Tibial nerve (tissue), 4 donors: ENCODE results near the gene RAB4A. TPM values are rescaled to one million over a fixed set of nuclear protein-coding genes. Genes with fewer than 3 reads are reported as not detected.

Source experiments
- DNase-seq, 2 donors: peaks; one replicate each; pipeline ENCODE4 v3.0.0-alpha.2; 2019; ENCODE audit warnings: low spot score in 2 of 2
- H3K27ac ChIP-seq, 4 donors: fragments of 200-600 bp; sonication (generic) in 3 of 4; one replicate each; pipeline ENCODE4 v1.5.1; 2017 to 2019; ENCODE audit warnings: mild to moderate bottlenecking in 1 of 4
- H3K27me3 ChIP-seq, 2 donors: fragments of 200-600 bp; sonication (generic) in 1 of 2; one replicate each; pipeline versions ENCODE4 v1.5.1 to v1.6.0; 2017 to 2019
- H3K36me3 ChIP-seq, 3 donors: fragments of 200-600 bp; sonication (generic); one replicate each; pipeline ENCODE4 v1.5.1; 2018 to 2019
- H3K4me1 ChIP-seq, 4 donors: fragments of 200-600 bp; sonication (generic) in 3 of 4; one replicate each; pipeline ENCODE4 v1.5.1; 2017 to 2019
- H3K4me3 ChIP-seq, 4 donors: fragments of 200-600 bp; sonication (generic) in 3 of 4; one replicate each; pipeline ENCODE4 v1.5.1; 2017 to 2019; ENCODE audit warnings: mild to moderate bottlenecking in 1 of 4, moderate library complexity in 1 of 4
- H3K9me3 ChIP-seq, 4 donors: fragments of 200-600 bp; sonication (generic) in 3 of 4; one replicate each; pipeline ENCODE4 v1.5.1; 2017 to 2019
- EP300 ChIP-seq, 2 donors: sonication (generic); formaldehyde crosslinking; IDR thresholded peaks; one replicate each; pipeline ENCODE4 v1.6.1; 2017; ENCODE audit warnings: antibody characterized with exemption in 2 of 2, mild to moderate bottlenecking in 1 of 2
- POLR2A ChIP-seq, 2 donors: fragments of 450-650 bp; IDR thresholded peaks; one replicate each; pipeline ENCODE4 v1.6.1; 2017; ENCODE audit warnings: antibody characterized with exemption in 2 of 2, mild to moderate bottlenecking in 2 of 2, moderate library complexity in 2 of 2
- WGBS, 2 donors: methylation state at CpG; one replicate each; pipeline ENCODE4 v1.1.5; 2018; 5-methylcytosine and 5-hydroxymethylcytosine counted together
- total RNA-seq, 4 donors: library from RNA; depleted of rRNA; stranded (reverse); fragments of >200 nt; gene quantifications; one replicate each; pipeline ENCODE4 v1.1.0, GENCODE V29; 2016
- TF ChIP-seq, protein P1 (sequence below), 5 experiments: fragments of 200-600 bp in 3 of 5; fragments of 450-650 bp in 2 of 5; sonication (generic) in 3 of 5; IDR thresholded peaks; one replicate each; pipeline ENCODE4 v1.5.1; 2016 to 2019; ENCODE audit warnings: antibody characterized with exemption in 5 of 5, mild to moderate bottlenecking in 3 of 5, moderate library complexity in 2 of 5

The RAB4A gene
- total RNA-seq, 4 donors from 2014 or later = 16.2 to 41.3 (median 31.2) TPM

DNA sequence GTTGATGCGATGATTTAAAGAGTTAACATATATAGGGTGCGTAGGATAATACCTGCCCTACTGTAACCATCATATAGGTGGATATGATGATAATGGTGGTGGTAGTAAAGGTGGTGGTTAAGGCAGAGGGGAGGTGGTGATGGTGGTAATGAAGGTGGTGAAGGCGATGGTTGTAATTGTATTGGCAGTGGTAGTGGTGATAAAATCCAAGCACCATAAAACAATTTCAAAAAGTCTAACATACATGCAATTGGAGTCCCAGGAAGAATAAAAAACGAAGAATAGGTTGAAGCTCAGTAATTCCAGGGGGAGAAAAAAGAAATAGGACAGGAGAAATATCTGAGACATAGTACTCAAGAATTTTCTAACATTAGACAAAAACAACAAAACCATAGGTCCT, 27.3 kb upstream of the RAB4A start:
- Histone ChIP-seq H3K4me1 (peaks cover 0 to 8% (median 0%) of the 10 kb centered on the region in 4 donors), H3K36me3 (no peaks in the 10 kb centered on the region), H3K4me3 (no peak overlapping the region), H3K27me3 (no peaks in the 10 kb centered on the region), H3K9me3 (peaks cover 0 to 24% (median 6%) of the 10 kb centered on the region in 4 donors), H3K27ac (no peak overlapping the region)
- TF ChIP-seq, protein P1, sequence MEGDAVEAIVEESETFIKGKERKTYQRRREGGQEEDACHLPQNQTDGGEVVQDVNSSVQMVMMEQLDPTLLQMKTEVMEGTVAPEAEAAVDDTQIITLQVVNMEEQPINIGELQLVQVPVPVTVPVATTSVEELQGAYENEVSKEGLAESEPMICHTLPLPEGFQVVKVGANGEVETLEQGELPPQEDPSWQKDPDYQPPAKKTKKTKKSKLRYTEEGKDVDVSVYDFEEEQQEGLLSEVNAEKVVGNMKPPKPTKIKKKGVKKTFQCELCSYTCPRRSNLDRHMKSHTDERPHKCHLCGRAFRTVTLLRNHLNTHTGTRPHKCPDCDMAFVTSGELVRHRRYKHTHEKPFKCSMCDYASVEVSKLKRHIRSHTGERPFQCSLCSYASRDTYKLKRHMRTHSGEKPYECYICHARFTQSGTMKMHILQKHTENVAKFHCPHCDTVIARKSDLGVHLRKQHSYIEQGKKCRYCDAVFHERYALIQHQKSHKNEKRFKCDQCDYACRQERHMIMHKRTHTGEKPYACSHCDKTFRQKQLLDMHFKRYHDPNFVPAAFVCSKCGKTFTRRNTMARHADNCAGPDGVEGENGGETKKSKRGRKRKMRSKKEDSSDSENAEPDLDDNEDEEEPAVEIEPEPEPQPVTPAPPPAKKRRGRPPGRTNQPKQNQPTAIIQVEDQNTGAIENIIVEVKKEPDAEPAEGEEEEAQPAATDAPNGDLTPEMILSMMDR (IDR thresholded peaks at IDR 0.05) = no peak
- no peak for TF ChIP-seq POLR2A (IDR thresholded peaks at IDR 0.05)
- TF ChIP-seq EP300 (IDR thresholded peaks at IDR 0.05) = no peak
- DNase-seq = no peak
- WGBS, 2 donors = 90 to 96% methylated on average over 4 of the region's 4 CpGs

DNA sequence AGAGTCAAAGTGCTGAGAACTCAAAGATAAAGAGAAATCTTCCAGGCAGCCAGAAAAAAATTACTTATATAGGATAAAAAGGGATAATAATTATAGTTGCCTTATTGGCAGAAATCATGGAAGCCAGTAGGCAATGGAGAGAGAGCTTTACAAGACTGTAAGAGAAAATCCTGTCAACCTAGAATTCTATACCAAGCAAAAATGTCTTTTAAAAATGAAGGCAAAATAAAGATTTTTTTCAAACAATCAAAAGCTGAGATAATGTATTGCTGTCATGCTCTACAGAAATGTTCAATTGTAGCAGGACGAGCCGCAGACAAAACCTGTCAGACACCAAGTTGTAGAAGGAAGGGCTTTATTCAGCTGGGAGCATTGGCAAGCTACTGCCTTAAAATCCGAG, 26.8 kb upstream of the RAB4A start:
- DNase-seq = no peak
- Histone ChIP-seq H3K27ac (no peak overlapping the region), H3K4me3 (no peak overlapping the region), H3K9me3 (peaks cover 0 to 24% (median 6%) of the 10 kb centered on the region in 4 donors), H3K36me3 (no peaks in the 10 kb centered on the region), H3K4me1 (peaks cover 0 to 10% (median 0%) of the 10 kb centered on the region in 4 donors), H3K27me3 (no peaks in the 10 kb centered on the region)
- 91 to 98% methylated on average over 3 of the region's 3 CpGs for WGBS, 2 donors
- TF ChIP-seq EP300 (IDR thresholded peaks at IDR 0.05) = no peak

DNA sequence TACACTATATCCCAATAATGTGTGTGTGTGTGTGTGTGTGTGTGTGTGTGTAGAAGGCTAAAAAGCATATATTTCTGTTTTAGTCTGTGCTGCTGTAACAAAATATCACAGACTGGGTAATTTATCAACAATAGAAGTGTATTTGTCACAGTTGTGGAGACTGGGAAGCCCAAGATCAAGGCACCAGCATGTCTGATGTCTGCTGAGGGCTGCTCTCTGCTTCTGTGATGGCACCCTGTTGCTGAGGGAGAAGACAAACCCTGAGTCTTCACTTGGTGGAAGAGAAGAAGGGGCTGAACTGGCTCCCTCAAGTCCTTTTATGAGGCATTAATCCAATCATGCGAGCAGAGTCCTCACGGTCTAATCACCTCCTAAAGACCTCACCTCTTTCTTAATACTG, 23.0 kb upstream of the RAB4A start:
- Histone ChIP-seq H3K4me3 (no peak overlapping the region), H3K4me1 (peaks cover 0 to 42% (median 4%) of the 10 kb centered on the region in 4 donors), H3K27ac (no peak overlapping the region), H3K36me3 (no peaks in the 10 kb centered on the region), H3K9me3 (peaks cover 0 to 20% (median 6%) of the 10 kb centered on the region in 4 donors), H3K27me3 (no peaks in the 10 kb centered on the region)
- 95 to 97% methylated on average over 2 of the region's 2 CpGs for WGBS, 2 donors
- no peak for DNase-seq
- TF ChIP-seq EP300 (IDR thresholded peaks at IDR 0.05) = no peak
- no peak for TF ChIP-seq POLR2A (IDR thresholded peaks at IDR 0.05)
- TF ChIP-seq, protein P1 (IDR thresholded peaks at IDR 0.05) = no peak

DNA sequence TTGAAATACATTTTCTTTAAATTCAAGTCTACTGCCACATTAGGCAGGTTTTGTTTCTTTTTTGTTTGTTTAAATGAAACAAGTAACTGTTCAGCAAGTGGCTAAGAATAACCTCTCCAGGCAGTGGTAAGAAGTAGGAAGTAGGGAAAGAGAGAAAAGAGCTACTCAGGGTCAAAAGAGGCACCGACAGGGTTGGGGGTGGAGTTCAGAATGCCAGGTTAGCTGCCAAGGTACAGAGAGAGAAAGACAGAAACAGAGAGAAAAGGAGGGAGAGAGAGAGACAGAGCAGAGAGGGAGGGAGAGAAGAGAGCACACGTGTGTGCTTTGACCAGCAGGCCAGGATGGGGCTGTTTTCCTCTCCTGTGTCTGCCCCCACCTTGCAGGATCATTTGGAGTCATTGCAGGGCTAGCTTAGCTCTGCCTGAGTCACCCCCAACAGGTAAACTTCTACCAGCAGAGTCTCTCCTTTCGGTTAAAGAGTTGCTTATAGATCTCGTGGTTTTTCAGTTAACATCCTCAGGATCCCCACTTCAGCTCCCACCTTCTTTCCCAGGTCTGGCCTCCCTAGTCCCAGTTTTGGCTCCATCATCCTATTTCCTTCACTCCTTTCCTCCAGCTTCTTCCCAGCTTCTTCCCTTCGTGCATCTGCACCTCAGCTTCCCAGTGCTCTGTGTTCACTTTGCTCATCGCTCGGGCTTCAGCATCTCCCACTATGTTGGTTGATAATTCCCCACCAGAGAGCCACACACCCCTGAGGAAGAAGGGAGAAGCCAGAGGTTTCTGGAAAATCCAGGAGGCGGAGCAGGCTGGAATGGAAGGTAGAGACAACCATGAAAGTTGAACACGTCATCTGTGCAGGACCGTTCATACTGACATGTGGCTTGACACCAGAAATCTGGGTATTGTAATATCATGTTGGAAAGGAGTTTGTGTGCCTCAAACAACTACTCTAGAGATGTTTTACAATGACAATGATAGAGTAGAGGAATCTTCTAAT, 21.8 kb upstream of the RAB4A start:
- Histone ChIP-seq H3K4me1 (peaks cover 0 to 54% (median 7%) of the 10 kb centered on the region in 4 donors), H3K36me3 (no peaks in the 10 kb centered on the region), H3K9me3 (peaks cover 0 to 7% (median 2%) of the 10 kb centered on the region in 4 donors), H3K4me3 (no peak overlapping the region), H3K27ac (peak overlapping the region in 2 of 4 donors; percentile 35 to 71), H3K27me3 (no peaks in the 10 kb centered on the region)
- no peak for DNase-seq
- no peak for TF ChIP-seq EP300 (IDR thresholded peaks at IDR 0.05)
- TF ChIP-seq POLR2A (IDR thresholded peaks at IDR 0.05) = no peak
- TF ChIP-seq, protein P1 (IDR thresholded peaks at IDR 0.05) = no peak
- 68 to 70% methylated on average over 10 of the region's 10 CpGs for WGBS, 2 donors

DNA sequence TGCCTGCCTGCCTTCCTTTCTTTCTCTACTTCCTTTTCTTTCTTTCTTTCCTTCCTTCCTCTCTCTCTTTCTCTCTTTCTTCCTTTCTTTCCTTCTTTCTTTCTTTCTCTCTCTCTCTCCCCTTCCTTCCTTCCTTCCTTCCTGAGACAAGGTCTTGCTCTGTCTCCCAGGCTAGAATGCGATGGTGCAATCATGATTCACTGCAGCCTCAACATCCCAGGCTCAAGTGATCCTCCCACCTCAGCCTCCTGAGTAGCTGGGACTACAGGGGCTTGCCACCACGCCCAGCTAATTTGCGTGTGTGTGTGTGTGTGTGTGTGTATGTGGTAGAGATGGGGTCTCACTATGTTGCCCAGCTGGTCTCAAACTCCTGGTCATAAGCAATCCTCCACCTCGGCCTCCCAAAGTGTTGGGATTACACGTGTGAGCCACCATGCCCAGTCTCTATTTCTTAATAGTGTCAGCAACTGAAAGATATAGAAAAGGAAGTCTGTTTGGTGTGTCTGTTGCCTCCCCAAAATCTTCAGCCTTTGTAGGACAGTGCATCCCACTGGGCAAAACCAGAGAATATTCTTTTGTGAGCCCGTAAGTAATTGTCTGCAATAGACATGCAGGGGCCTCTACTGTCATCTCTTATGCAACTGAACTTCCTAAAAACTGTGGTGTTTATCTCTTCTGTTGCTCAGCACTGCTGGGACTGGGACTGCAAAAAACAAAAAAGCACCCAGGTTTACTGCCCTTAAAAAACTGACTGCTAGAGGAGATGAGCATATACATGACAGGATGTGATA, 20.9 kb upstream of the RAB4A start:
- no peak for DNase-seq
- TF ChIP-seq, protein P1 (IDR thresholded peaks at IDR 0.05) = no peak
- no peak for TF ChIP-seq EP300 (IDR thresholded peaks at IDR 0.05)
- TF ChIP-seq POLR2A (IDR thresholded peaks at IDR 0.05) = no peak
- 81 to 87% methylated on average over 6 of the region's 6 CpGs for WGBS, 2 donors

More for the DNA sequence above, 20.9 kb upstream of the RAB4A start:
- Histone ChIP-seq H3K9me3 (no peaks in the 10 kb centered on the region), H3K4me1 (peaks cover 0 to 57% (median 7%) of the 10 kb centered on the region in 4 donors), H3K36me3 (no peaks in the 10 kb centered on the region), H3K27me3 (no peaks in the 10 kb centered on the region), H3K27ac (peak overlapping the region in 2 of 4 donors; percentile 59 to 71), H3K4me3 (no peak overlapping the region)
